Natural killer cell (primary cell): ENCODE data around the gene HOXC12. TPM values are rescaled to one million over a fixed set of nuclear protein-coding genes. Genes with fewer than 3 reads are reported as not detected.
A peak's percentile ranks its signal among the peaks of the same experiment; 100 is the strongest.

Experiments used
- ATAC-seq, 3 donors: fragments of 150-1000 bp in 2 of 3; fragments of 200-7000 bp in 1 of 3; cut with Tn5 transposase; 1 replicate in 1 of 3; 2 replicates in 2 of 3; pipeline ENCODE4 v1.10.0; 2021; ENCODE audit warnings: mild to moderate bottlenecking in 2 of 3, moderate library complexity in 2 of 3
- DNase-seq, 2 donors: peaks; one replicate each; pipeline versions ENCODE4 v3.0.0 to v3.0.0-alpha.2; 2013 to 2021; ENCODE audit warnings: mixed read lengths in 1 of 2
- H3K27ac ChIP-seq: one replicate; pipeline ENCODE4 v1.5.1; 2013; ENCODE audit warnings: mild to moderate bottlenecking, low read length
- H3K27me3 ChIP-seq: one replicate; pipeline ENCODE4 v1.6.1; 2013; ENCODE audit warnings: low read length; ENCODE audit not compliant: control insufficient read depth, insufficient read depth
- H3K36me3 ChIP-seq: one replicate; pipeline ENCODE4 v1.6.1; 2013; ENCODE audit warnings: low read length; ENCODE audit not compliant: control insufficient read depth, insufficient read depth
- H3K4me1 ChIP-seq: one replicate; pipeline ENCODE4 v1.6.1; 2013; ENCODE audit warnings: low read length; ENCODE audit not compliant: control insufficient read depth, insufficient read depth
- H3K4me3 ChIP-seq: one replicate; pipeline ENCODE4 v1.5.1; 2013; ENCODE audit warnings: low read length
- H3K9me3 ChIP-seq: one replicate; pipeline ENCODE4 v1.6.1; 2013; ENCODE audit warnings: low read length; ENCODE audit not compliant: control insufficient read depth, insufficient read depth
- H3K27ac Mint-ChIP-seq, 2 donors: one replicate each; pipeline ENCODE4 v1.8.0; 2022; ENCODE audit warnings: mild to moderate bottlenecking in 2 of 2, mixed read lengths in 2 of 2, moderate library complexity in 1 of 2
- H3K27me3 Mint-ChIP-seq, 2 donors: one replicate each; pipeline ENCODE4 v1.8.0; 2022; ENCODE audit warnings: low read depth in 2 of 2, mixed read lengths in 2 of 2
- H3K36me3 Mint-ChIP-seq: one replicate; pipeline ENCODE4 v1.8.0; 2022; ENCODE audit warnings: mixed read lengths
- H3K4me1 Mint-ChIP-seq, 2 donors: one replicate each; pipeline ENCODE4 v1.8.0; 2022; ENCODE audit warnings: mixed read lengths in 2 of 2
- H3K4me3 Mint-ChIP-seq: one replicate; pipeline ENCODE4 v1.8.0; 2022; ENCODE audit warnings: mild to moderate bottlenecking, moderate library complexity, mixed read lengths
- H3K9me3 Mint-ChIP-seq, 2 donors: one replicate each; pipeline ENCODE4 v1.8.0; 2022; ENCODE audit warnings: mixed read lengths in 2 of 2
- CTCF ChIP-seq: fragments of 200-600 bp; IDR thresholded peaks from one replicate; pipeline ENCODE4 v1.8.0; 2022; ENCODE audit warnings: antibody characterized with exemption
- WGBS: methylation state at CpG from one replicate; pipeline ENCODE4 v1.1.7; 2013; ENCODE audit warnings: missing lambda C conversion rate; ENCODE audit not compliant: insufficient coverage; 5-methylcytosine and 5-hydroxymethylcytosine counted together
- intact Hi-C: fragments of 100-400 bp; cut with micrococcal nuclease; formaldehyde crosslinking; loops from one replicate; pipeline ENCODE4 v1.14.2; 2022
- total RNA-seq, 4 donors: library from RNA; stranded (reverse); fragments of 120-200 nt in 1 of 4; gene quantifications; one replicate each; pipeline versions ENCODE4 v1.2.3 to v1.2.4, GENCODE V29; 2013 to 2022

The HOXC12 gene
- total RNA-seq, 3 donors from 2014 or later (not counting 1 experiment from before 2014, with no cell fraction given): not detected

DNA sequence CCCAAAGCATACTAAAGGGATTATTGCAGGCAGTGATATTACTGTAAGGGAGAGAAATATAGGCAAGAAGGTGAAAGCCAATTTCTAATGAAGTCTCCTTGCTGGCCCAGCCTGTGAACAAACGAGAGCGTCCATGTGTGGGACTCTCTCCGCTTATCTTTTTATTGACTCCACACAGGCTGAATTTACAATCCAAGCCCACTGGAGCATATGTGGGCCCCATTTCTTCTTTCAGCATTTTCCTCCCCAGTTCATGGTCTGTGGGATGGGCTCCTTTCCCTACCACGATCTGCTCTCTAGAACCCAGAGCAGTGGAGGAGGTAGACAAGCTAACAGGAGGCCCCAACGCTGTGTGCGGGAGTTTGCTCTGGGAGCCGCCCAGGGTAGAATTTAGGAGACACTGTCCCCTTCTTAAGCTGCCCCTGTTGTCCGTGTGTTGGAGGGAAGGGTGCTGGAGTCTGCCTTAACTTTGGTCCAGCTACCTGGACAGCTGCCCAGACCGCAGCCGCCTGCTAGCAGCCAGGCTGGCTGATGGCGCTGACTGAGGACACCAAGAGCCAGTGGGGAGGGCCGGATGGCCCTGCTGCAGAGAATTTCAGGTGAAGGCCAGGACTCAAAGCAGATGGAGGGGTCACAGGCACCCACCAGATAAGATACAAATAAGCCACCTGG lies 15.0 kb downstream of the HOXC12 start:
- intact Hi-C loops: no loop called here
- Mint-ChIP-seq H3K27me3 (peaks cover 83 to 87% of the 10 kb centered on the region in 2 donors), H3K4me1 (peaks cover 29 to 38% of the 10 kb centered on the region in 2 donors), H3K36me3 (no peaks in the 10 kb centered on the region), H3K4me3 (no peak overlapping the region), H3K9me3 (no peaks in the 10 kb centered on the region), H3K27ac (no peak overlapping the region)
- H3K36me3 ChIP-seq: no peaks in the 10 kb centered on the region
- peaks cover 5% of the 10 kb centered on the region for H3K9me3 ChIP-seq
- no peak overlapping the region for H3K4me3 ChIP-seq
- H3K4me1 ChIP-seq: peaks cover 33% of the 10 kb centered on the region
- 21% methylated on average over 12 of the region's 12 CpGs for WGBS
- no peak for TF ChIP-seq CTCF
- DNase-seq (no peak), ATAC-seq (no peak)
- H3K27me3 ChIP-seq: peaks cover 95% of the 10 kb centered on the region
- no peak overlapping the region for H3K27ac ChIP-seq

GRCh38 chr12:53970451-53970850 lies 15.7 kb downstream of the HOXC12 start:
- ATAC-seq (no peak), DNase-seq (no peak)
- no peak for TF ChIP-seq CTCF
- H3K27me3 Mint-ChIP-seq: peaks cover 81 to 83% of the 10 kb centered on the region in 2 donors
- H3K4me3 ChIP-seq: no peak overlapping the region
- 15% methylated on average over 3 of the region's 4 CpGs for WGBS
- intact Hi-C loops: no loop called here
- no peak overlapping the region for H3K4me3 Mint-ChIP-seq
- H3K36me3 Mint-ChIP-seq: no peaks in the 10 kb centered on the region
- no peaks in the 10 kb centered on the region for H3K9me3 Mint-ChIP-seq
- no peak overlapping the region for H3K27ac ChIP-seq
- peaks cover 26 to 36% of the 10 kb centered on the region in 2 donors for H3K4me1 Mint-ChIP-seq
- H3K36me3 ChIP-seq: no peaks in the 10 kb centered on the region
- peaks cover 5% of the 10 kb centered on the region for H3K9me3 ChIP-seq
- peaks cover 40% of the 10 kb centered on the region for H3K4me1 ChIP-seq
- H3K27ac Mint-ChIP-seq: no peak overlapping the region
- peaks cover 94% of the 10 kb centered on the region for H3K27me3 ChIP-seq

DNA sequence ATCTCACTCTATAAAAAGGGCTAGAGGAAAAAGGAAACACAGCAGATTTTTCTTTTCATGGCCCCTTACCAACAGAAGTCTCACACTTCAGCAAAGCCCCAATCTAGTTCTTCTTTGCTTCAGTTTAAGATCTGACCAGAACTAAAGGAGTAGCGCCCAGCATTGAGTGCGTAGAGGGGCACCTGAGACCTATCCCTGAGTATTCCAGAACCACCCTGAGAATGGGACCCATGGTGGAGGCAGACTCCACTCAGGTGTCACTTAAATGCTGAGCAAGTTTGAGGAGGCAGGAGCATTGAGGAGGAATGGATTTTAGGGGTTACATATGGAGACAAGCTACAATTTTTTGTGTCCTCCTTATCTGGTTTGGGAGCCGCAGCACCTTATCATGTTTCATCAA lies 16.4 kb downstream of the HOXC12 start:
- Histone ChIP-seq H3K4me3 (no peak overlapping the region), H3K27ac (no peak overlapping the region), H3K9me3 (peaks cover 5% of the 10 kb centered on the region), H3K4me1 (peaks cover 37% of the 10 kb centered on the region), H3K36me3 (no peaks in the 10 kb centered on the region), H3K27me3 (peaks cover 95% of the 10 kb centered on the region)
- 52% methylated on average over 2 of the region's 3 CpGs for WGBS
- ATAC-seq: no peak
- Mint-ChIP-seq H3K27me3 (peaks cover 81 to 86% of the 10 kb centered on the region in 2 donors), H3K9me3 (no peaks in the 10 kb centered on the region), H3K4me1 (peaks cover 21 to 37% of the 10 kb centered on the region in 2 donors), H3K4me3 (peak overlapping the region; percentile 35), H3K36me3 (no peaks in the 10 kb centered on the region), H3K27ac (no peak overlapping the region)
- intact Hi-C loops: no loop called here
- TF ChIP-seq CTCF: no peak
- no peak for DNase-seq

- Mint-ChIP-seq H3K36me3 (no peaks in the 10 kb centered on the region), H3K4me1 (peaks cover 16 to 31% of the 10 kb centered on the region in 2 donors), H3K27ac (no peak overlapping the region), H3K4me3 (no peak overlapping the region), H3K27me3 (peaks cover 81 to 86% of the 10 kb centered on the region in 2 donors), H3K9me3 (no peaks in the 10 kb centered on the region)
- WGBS: 31% methylated on average over 2 of the region's 2 CpGs
- no peak overlapping the region for H3K27ac ChIP-seq
- intact Hi-C loops: no loop called here
- no peak for TF ChIP-seq CTCF
- H3K4me3 ChIP-seq: no peak overlapping the region
- peaks cover 5% of the 10 kb centered on the region for H3K9me3 ChIP-seq
- H3K36me3 ChIP-seq: no peaks in the 10 kb centered on the region
- DNase-seq (no peak), ATAC-seq (no peak)
- H3K4me1 ChIP-seq: peaks cover 31% of the 10 kb centered on the region
- peaks cover 95% of the 10 kb centered on the region for H3K27me3 ChIP-seq
Measured at GRCh38 chr12:53971686-53972085, 17.0 kb downstream of the HOXC12 start.
